Activated CD4-positive, alpha-beta T cell treated with anti-CD3 and anti-CD28 coated beads, Interleukin-2, amount 10 ng/mL, durations not matched to agents 7 days and 5 days (primary cell): ENCODE results near the gene MAGI2. TPM values are rescaled to one million over a fixed set of nuclear protein-coding genes. Genes with fewer than 3 reads are reported as not detected.

ENCODE experiments used
- CTCF ChIA-PET: fragments of 350-600 bp; sonication (Branson Sonifier 250); formaldehyde crosslinking; loops from one replicate; lab custom pipeline; 2021; ENCODE audit warnings: antibody characterized with exemption; lab: Charles Lee
- POLR2A ChIA-PET: fragments of 350-600 bp; sonication (Branson Sonifier 250); formaldehyde crosslinking; loops from one replicate; lab custom pipeline; 2021; ENCODE audit warnings: antibody characterized with exemption; lab: Charles Lee
- DNase-seq: peaks from one replicate; pipeline ENCODE4 v3.0.0-alpha.2; 2020
- H3K27ac Mint-ChIP-seq: one replicate; pipeline ENCODE4 v1.8.0; 2021; ENCODE audit warnings: mild to moderate bottlenecking, moderate library complexity, mixed read lengths
- H3K27me3 Mint-ChIP-seq: one replicate; pipeline ENCODE4 v1.8.0; 2021; ENCODE audit warnings: mixed read lengths
- H3K36me3 Mint-ChIP-seq: one replicate; pipeline ENCODE4 v1.8.0; 2021; ENCODE audit warnings: low read depth, mixed read lengths
- H3K4me1 Mint-ChIP-seq: one replicate; pipeline ENCODE4 v1.8.0; 2021; ENCODE audit warnings: mixed read lengths
- H3K4me3 Mint-ChIP-seq: one replicate; pipeline ENCODE4 v1.8.0; 2021; ENCODE audit warnings: mild to moderate bottlenecking, moderate library complexity, mixed read lengths
- H3K9me3 Mint-ChIP-seq: one replicate; pipeline ENCODE4 v1.8.0; 2021; ENCODE audit warnings: mixed read lengths
- total RNA-seq, 2 experiments: library from RNA; stranded (reverse); gene quantifications; one replicate each; pipeline ENCODE4 v1.2.3, GENCODE V29; 2021

MAGI2 gene
- total RNA-seq, 2 experiments from 2014 or later: 0.05 to 0.10 TPM

DNA sequence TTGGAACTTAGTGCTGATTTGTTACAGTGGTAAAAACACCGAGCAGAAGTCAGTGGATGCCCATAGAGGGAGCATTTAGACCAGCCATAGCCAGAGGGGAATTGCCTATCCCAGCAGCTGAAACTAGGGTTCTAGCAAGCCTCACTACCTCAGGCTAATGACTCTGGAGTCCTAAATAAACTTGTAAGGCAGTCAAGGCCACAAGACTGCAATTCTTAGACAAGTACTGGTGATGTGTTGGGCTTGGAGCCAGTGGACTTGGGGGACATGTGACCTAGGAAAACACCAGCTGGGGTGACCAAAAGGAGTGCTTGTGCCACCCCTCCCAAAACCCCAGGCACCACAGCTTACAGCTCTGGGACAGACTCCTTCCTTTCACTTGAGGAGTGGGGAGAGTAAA, 209.0 kb downstream of the MAGI2 start:
- Mint-ChIP-seq H3K9me3 (no peaks in the 10 kb centered on the region), H3K27me3 (no peaks in the 10 kb centered on the region), H3K4me1 (no peaks in the 10 kb centered on the region), H3K27ac (no peak overlapping the region), H3K36me3 (no peaks in the 10 kb centered on the region), H3K4me3 (no peak overlapping the region)
- ChIA-PET POLR2A (no interaction called here), CTCF (no interaction called here)
- no peak for DNase-seq

DNA sequence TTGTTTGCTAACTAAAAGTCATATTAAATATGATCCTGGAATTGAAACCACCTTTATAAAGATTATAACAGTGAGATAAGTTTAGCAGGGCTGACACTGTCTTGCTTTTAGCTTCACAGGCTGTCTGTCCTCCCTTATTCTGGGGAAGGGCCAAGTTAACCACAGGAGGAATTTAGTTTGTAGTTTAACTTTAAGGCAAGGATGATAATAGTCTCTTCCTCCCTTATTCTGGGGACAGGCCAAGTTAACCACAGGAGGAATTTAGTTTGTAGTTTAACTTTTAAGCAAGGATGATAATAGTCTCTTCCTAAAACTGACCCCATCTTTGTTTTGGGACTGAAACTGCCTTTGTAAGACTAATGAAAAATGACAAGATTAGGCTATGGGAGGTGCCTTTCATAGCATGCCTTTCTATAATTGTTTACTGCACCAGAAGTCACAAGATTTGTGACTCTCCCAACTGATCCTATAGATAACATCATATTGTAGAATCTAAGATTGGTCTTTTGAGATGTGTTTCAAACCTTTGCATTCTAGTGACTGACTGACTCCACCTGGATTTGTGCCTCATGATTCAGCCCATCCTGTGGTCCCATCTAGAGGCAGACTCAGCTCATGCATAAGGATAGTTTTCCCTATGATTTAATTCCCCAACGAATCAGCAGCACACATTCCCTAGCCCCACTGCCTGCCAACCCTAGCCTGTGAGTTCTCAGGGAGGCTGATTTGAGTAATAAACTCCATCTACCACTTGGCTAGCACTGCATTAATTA, 212.0 kb downstream of the MAGI2 start:
- DNase-seq: no peak
- H3K27me3 Mint-ChIP-seq: no peaks in the 10 kb centered on the region
- no peak overlapping the region for H3K27ac Mint-ChIP-seq
- H3K4me3 Mint-ChIP-seq: no peak overlapping the region
- CTCF ChIA-PET: no interaction called here
- H3K4me1 Mint-ChIP-seq: no peaks in the 10 kb centered on the region
- no peaks in the 10 kb centered on the region for H3K9me3 Mint-ChIP-seq
- POLR2A ChIA-PET: no interaction called here
- H3K36me3 Mint-ChIP-seq: no peaks in the 10 kb centered on the region

DNA sequence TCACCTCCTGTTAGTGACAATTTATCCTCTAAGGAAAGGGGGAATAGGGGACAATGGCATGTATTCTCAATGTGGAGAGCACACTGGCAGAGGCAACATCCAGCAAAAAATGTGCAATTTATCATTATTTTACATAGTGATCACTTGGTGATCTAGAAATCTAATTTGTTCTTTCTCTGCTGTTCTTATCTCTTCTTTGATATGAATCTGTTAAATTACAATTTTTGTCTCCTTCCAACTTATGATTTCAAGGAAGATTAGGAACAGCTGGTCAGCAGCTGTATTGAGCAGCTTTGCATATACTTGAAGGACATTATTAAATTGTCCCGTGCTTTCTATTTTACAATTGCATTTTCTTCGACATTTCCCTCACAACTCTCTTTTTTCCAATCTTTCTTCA, 213.1 kb downstream of the MAGI2 start:
- Mint-ChIP-seq H3K4me1 (no peaks in the 10 kb centered on the region), H3K27me3 (no peaks in the 10 kb centered on the region), H3K9me3 (no peaks in the 10 kb centered on the region), H3K4me3 (no peak overlapping the region), H3K36me3 (no peaks in the 10 kb centered on the region), H3K27ac (no peak overlapping the region)
- ChIA-PET POLR2A (no interaction called here), CTCF (no interaction called here)
- DNase-seq: no peak

DNA sequence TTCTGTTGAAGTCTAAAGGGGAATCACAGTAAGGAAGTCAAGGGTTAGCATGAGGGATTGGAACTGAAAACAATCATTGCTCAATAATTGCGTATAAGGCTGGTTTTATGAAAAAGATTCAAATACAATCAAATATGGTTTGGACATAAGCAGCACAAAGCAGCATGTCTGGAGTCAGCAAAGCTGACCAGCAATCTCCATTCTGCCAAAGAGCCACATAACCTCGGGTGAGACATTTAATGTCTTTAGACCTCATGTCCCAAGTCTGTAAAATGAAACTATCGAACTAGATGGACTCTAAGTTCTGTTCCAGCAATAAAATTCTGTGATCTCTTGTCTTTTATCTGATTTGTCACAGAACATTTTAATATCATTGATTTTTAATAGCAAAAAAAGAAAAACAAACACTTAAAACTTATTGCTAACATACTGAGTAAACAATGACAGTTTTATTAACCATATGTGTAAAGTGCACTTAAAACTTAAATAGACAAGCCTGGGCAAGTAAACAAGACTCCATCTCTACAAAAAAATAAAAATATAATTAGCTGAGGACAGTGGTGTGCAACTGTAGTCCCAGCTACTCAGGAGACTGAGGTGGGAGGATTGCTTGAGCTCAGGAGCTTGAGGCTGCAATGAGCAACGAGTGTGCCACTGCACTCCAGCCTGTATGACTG, 217.0 kb downstream of the MAGI2 start:
- Mint-ChIP-seq H3K4me3 (no peak overlapping the region), H3K27ac (no peak overlapping the region), H3K27me3 (no peaks in the 10 kb centered on the region), H3K9me3 (no peaks in the 10 kb centered on the region), H3K4me1 (no peaks in the 10 kb centered on the region), H3K36me3 (no peaks in the 10 kb centered on the region)
- CTCF ChIA-PET: no interaction called here
- DNase-seq: no peak
- POLR2A ChIA-PET: no interaction called here

DNA sequence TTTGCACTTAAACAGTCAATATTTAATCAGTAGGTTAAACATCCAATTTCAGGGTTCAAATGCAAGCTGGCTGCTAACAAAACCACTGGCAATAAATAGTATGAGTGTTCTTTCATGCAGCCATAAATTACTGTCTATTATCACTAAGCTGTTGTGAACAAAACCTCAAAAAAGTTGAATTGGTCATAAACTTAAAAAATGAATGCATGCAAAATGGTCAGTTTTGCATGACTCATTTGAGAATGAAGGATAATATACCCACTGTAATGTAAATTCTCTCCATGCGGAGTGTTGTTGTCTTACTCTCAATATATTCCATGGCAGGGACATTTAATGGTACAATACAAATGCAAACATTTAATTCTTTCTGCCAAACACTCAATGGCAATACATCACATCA, 226.4 kb downstream of the MAGI2 start:
- DNase-seq: no peak
- ChIA-PET POLR2A (no interaction called here), CTCF (no interaction called here)
- Mint-ChIP-seq H3K27me3 (no peaks in the 10 kb centered on the region), H3K27ac (no peak overlapping the region), H3K4me3 (no peak overlapping the region), H3K4me1 (no peaks in the 10 kb centered on the region), H3K36me3 (no peaks in the 10 kb centered on the region), H3K9me3 (peaks cover 2% of the 10 kb centered on the region)

DNA sequence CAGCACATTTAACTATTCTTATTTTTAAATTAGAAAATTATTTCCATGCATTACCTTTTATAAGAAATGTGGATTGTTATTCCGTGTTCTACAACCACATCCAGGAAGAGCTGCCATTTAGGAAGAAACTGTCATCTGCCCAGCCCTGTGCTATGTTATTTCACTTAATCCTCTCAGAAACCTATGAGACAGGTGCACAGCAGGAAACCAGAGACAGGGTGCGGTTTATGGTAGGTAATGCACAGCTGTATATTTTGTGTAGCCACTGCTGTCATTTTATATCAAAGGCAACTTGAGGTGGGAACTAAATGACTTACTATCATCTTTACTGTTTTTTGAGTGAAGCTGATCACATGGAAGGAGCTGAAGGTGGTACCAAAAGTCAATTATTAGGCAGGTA, 232.3 kb downstream of the MAGI2 start:
- POLR2A ChIA-PET: no interaction called here
- no peak overlapping the region for H3K4me3 Mint-ChIP-seq
- no peaks in the 10 kb centered on the region for H3K9me3 Mint-ChIP-seq
- H3K27me3 Mint-ChIP-seq: no peaks in the 10 kb centered on the region
- H3K27ac Mint-ChIP-seq: no peak overlapping the region
- no peaks in the 10 kb centered on the region for H3K4me1 Mint-ChIP-seq
- CTCF ChIA-PET: no interaction called here
- no peak for DNase-seq
- no peaks in the 10 kb centered on the region for H3K36me3 Mint-ChIP-seq

DNA sequence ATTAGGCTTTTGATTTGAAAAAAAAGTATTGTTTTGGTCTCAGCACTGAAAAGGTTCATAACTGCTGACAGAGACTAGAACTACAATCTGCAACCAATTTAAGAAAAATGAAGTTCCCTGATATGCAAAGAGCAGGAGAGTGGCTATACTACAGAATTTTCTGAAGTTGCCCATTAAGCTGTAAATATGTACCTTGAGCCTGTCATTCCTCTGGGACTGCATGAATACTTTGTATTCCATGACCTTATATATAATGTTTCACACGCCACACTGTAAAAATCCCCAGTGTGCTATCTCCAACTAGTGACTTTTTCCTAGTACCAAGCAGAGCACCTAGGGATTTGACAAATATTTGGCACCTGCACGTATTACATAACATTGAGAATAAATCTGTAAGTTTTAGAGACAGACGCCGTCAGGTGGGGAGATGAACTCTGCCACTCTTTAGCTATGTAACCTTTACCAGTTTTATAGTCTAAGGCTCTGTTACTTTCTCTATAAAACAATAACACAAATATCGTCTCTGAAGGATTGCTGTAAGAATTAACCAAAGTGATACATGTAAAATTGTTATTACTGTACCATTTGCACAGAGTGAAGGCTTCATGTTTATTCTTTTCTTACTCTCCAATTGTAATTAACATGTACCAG, 235.4 kb downstream of the MAGI2 start:
- DNase-seq: no peak
- CTCF ChIA-PET: no interaction called here
- H3K36me3 Mint-ChIP-seq: no peaks in the 10 kb centered on the region
- H3K27ac Mint-ChIP-seq: no peak overlapping the region
- H3K27me3 Mint-ChIP-seq: no peaks in the 10 kb centered on the region
- no peaks in the 10 kb centered on the region for H3K4me1 Mint-ChIP-seq
- no peaks in the 10 kb centered on the region for H3K9me3 Mint-ChIP-seq
- POLR2A ChIA-PET: no interaction called here
- no peak overlapping the region for H3K4me3 Mint-ChIP-seq

DNA sequence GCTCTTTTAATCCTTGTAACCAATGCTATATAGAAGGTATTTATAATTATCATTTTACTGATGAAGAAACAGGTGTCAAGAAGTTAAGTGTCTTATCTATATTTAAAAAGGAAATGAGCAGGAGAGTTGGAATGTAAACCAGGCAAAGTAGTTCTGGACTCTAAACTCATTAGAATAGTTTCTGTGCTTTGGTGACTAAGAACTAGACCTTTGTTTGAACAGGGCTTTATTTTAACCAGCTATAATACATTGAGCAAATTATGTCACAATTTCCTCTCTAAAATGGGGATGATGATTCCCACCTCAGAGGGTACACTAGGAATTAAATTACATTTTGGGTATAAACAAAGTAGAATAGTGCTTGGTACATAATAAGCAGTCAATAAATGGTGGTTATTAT, 236.0 kb downstream of the MAGI2 start:
- POLR2A ChIA-PET: no interaction called here

DNA sequence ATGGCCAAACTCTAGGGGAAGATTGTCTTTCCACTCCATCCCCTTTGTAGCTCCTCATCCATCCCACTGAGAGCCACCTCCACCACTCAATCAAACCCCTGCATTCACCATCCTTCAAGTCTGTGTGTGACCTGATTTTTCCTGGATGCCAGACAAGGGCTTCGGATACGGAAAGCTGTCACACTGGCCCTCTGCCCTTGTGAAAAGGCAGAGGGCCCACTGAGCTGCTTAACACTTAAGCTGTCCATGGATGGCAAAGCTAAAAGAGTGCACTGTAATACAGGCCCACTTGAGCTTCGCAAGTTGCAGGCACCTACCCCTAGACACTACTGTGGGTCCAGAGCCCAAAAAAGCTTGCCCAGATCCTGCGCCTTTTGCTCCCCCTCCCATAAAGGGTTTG, 237.2 kb downstream of the MAGI2 start:
- ChIA-PET POLR2A (no interaction called here), CTCF (no interaction called here)
- H3K36me3 Mint-ChIP-seq: no peaks in the 10 kb centered on the region
- H3K27ac Mint-ChIP-seq: no peak overlapping the region
- no peaks in the 10 kb centered on the region for H3K9me3 Mint-ChIP-seq
- no peak overlapping the region for H3K4me3 Mint-ChIP-seq
- no peak for DNase-seq
- no peaks in the 10 kb centered on the region for H3K27me3 Mint-ChIP-seq
- H3K4me1 Mint-ChIP-seq: no peaks in the 10 kb centered on the region

More for the DNA sequence above, 236.0 kb downstream of the MAGI2 start:
- H3K9me3 Mint-ChIP-seq: no peaks in the 10 kb centered on the region
- no peaks in the 10 kb centered on the region for H3K27me3 Mint-ChIP-seq
- H3K4me1 Mint-ChIP-seq: no peaks in the 10 kb centered on the region
- H3K4me3 Mint-ChIP-seq: no peak overlapping the region
- CTCF ChIA-PET: no interaction called here
- no peak overlapping the region for H3K27ac Mint-ChIP-seq
- no peak for DNase-seq
- H3K36me3 Mint-ChIP-seq: no peaks in the 10 kb centered on the region

DNA sequence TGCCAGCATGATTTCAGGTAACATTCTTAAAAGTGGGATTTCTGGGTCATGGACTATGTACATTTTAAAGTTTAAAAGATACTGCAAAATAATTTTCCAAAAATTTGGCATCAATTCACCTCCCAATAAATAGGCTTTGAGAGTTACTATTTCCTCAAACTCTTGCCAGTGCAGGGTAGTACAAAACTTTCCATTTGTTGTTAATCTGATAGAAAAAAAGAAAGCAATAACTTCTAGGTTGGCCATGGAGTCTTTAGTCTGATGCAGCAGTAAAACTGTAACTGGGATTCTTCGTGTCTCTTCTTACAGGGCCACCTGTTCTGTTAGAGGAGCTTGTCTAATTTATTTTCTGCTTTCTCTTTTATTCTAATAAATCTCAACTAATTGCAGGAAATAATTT, 241.1 kb downstream of the MAGI2 start:
- H3K36me3 Mint-ChIP-seq: no peaks in the 10 kb centered on the region
- H3K4me3 Mint-ChIP-seq: no peak overlapping the region

DNA sequence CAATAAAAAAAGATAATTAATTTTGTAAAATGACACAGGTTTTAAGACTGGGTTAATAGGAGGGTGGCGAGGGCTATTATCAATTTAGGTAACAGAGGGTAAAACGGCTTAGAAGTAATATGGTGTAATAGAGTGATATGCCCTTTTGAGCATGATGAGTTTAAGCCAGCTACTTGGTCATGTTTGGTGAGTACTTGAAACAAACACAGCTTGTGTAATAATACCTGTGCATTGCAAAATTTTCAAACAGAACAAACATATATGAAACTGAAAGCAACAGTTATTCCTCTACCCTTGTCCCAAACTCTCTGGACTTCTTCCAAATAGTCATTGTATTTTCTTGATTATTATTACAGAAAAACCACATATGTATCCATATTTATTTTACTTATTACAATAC, 241.7 kb downstream of the MAGI2 start:
- ChIA-PET POLR2A (no interaction called here), CTCF (no interaction called here)
- Mint-ChIP-seq H3K36me3 (no peaks in the 10 kb centered on the region), H3K4me3 (no peak overlapping the region), H3K4me1 (no peaks in the 10 kb centered on the region), H3K27ac (no peak overlapping the region), H3K27me3 (no peaks in the 10 kb centered on the region), H3K9me3 (no peaks in the 10 kb centered on the region)
- no peak for DNase-seq

More for the DNA sequence above, 241.1 kb downstream of the MAGI2 start:
- POLR2A ChIA-PET: no interaction called here
- no peak for DNase-seq
- Mint-ChIP-seq H3K9me3 (no peaks in the 10 kb centered on the region), H3K4me1 (no peaks in the 10 kb centered on the region), H3K27ac (no peak overlapping the region), H3K27me3 (no peaks in the 10 kb centered on the region)
- CTCF ChIA-PET: no interaction called here

DNA sequence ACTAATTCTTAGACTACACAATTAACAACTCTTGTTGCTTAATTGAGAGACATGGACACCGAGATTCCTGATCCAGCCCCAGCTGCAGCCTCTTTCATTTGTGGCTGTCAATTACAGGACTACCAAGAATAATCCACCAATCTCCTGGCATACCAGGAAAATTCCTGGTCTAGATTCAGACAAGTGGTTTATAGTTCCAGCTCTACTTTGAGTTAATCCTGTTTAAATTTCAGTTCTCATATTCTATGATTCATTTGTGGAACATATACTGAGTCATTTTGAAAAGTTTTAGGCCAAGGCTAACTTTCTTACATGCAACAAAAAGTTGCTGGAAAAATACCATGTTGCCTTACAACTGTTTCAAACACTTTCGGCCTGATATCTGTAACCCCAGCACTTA, 253.5 kb downstream of the MAGI2 start:
- no peak for DNase-seq
- Mint-ChIP-seq H3K27me3 (no peaks in the 10 kb centered on the region), H3K4me3 (no peak overlapping the region), H3K27ac (no peak overlapping the region), H3K9me3 (no peaks in the 10 kb centered on the region), H3K4me1 (no peaks in the 10 kb centered on the region), H3K36me3 (no peaks in the 10 kb centered on the region)
- CTCF ChIA-PET: no interaction called here
- POLR2A ChIA-PET: no interaction called here

DNA sequence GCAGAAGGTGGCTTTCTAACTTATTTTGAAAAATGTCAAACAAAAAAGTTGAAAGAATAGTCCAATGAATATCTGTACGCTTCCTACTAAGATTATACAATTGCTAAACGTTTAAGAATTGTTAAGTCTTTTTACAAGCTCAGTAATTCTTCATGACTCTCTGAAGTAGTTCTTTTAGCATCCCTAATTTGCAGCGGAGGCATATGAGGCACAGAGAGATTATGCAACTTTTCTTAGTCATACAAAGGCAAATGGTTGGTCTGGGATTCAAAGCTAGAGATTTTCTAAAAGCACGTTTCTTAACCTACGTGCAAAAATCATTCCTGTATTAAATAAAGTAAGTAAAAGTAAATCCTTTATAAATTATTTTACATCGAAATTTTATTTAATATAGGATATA, 254.2 kb downstream of the MAGI2 start:
- Mint-ChIP-seq H3K9me3 (no peaks in the 10 kb centered on the region), H3K27me3 (no peaks in the 10 kb centered on the region), H3K36me3 (no peaks in the 10 kb centered on the region), H3K27ac (no peak overlapping the region), H3K4me3 (no peak overlapping the region), H3K4me1 (no peaks in the 10 kb centered on the region)
- POLR2A ChIA-PET: no interaction called here
- CTCF ChIA-PET: no interaction called here
- no peak for DNase-seq
